Erythroblast (primary cell): ENCODE measurements around the gene AGRP.

Experiments
- GATA1 ChIP-seq: IDR thresholded peaks from 2 replicates; pipeline ENCODE4 v1.6.1; 2011; ENCODE audit warnings: low read depth, mild to moderate bottlenecking, control low read depth, low read length, moderate library complexity
- POLR2A ChIP-seq: IDR thresholded peaks from 2 replicates; pipeline ENCODE4 v1.6.1; 2011; ENCODE audit warnings: mild to moderate bottlenecking, low read length

GRCh38 chr16:67481561-67482232, 1.6 kb downstream of the AGRP start:
- no peak for TF ChIP-seq POLR2A
- TF ChIP-seq GATA1: no peak
